Fibroblast of the conjunctiva (primary cell): ENCODE data around the gene MOCS1.

ENCODE experiments used
- DNase-seq: peaks from one replicate; pipeline ENCODE4 v3.0.0-alpha.2; 2010; ENCODE audit warnings: low read depth

Gene MOCS1

DNA sequence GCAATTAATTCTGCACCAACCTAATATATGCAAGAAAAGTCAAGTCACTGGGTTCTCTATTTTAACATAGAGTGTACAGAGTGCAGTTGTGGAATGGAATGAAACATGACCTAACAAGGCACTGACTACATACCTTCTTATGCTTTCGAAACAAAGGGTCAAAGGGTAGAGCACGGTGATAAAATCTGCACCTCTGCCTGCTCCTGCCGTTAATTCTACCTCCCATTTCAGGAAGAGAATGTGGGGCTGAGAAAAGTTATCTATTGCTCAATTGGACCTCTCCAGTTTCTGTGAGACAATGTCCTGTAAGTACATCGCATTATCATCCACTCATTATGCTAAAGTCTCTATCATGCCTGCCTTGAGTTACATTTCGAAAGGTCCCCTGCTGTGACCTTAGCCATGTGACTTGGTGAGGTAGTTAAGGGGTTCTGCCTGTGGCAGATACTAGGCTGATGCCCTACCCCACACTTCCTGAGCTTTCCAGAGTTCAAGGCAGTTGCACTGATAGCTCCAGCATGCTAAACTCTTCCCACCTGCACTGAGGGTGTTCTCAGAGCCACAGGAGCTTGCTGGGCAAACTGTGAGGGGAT, 14.0 kb upstream of the MOCS1 start:
- no peak for DNase-seq

GRCh38 chr6:39947611-39948068, 13.4 kb upstream of the MOCS1 start:
- no peak for DNase-seq

DNA sequence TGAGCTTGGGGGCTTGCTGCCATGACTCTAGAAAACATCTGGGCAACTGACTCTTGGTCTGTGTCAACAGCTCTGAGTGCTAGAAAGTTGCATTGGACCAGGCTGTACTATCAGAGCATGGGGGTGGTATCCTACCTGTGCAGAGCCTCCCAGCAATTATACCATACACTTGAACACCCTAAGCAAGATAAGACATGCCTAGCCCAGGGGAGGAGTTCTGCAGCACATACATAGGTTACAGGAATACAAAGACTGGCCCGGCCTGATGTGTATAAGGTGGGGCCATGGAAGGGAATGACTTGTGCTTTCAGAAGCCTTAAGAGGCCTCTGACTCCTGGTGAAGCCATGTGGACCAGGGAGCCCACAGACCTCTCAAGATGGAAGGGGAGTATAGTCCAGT, 11.4 kb upstream of the MOCS1 start:
- no peak for DNase-seq

GRCh38 chr6:39942903-39943580, 8.8 kb upstream of the MOCS1 start:
- no peak for DNase-seq

DNA sequence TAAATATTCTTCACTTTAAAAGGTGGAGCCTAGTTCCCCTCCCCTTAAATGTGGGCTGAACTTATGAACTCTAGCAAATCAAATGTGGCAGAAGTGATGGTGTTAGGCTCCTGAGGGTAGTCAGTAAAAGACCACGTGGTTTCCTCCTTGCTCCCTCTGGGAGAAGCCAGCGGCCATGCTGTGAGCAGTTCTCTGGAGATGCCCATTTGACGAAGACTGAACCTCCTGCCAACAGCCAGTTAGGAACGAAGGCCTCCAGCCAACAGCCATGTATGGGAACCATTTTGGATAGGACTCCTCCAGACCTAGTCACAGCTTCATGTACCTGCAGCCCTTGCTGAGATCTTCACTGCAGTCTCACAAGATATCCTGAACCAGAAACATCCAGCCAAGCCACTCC, 7.6 kb upstream of the MOCS1 start:
- DNase-seq, result no peak

DNA sequence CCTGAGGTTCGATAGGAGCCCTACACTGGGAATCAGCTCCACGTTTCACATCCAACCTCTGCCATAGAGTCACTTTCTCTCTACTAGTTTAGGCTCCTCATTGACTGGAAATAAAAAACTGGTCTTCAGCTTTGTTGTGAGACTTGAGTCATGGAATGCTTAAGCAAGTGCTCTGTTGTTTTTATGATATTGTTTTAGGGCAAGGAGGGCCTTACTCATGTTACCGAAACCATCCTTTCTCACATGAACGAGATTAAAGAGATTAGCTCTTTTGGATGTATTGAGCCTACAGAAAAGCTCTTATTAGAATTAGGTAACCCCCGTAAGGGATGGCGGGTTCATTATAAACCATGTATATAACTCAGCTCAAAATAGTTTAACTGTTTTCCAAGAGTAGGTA, 6.9 kb upstream of the MOCS1 start:
- DNase-seq, result no peak

GRCh38 chr6:39938773-39939654, 4.8 kb upstream of the MOCS1 start:
- DNase-seq, result no peak

DNA sequence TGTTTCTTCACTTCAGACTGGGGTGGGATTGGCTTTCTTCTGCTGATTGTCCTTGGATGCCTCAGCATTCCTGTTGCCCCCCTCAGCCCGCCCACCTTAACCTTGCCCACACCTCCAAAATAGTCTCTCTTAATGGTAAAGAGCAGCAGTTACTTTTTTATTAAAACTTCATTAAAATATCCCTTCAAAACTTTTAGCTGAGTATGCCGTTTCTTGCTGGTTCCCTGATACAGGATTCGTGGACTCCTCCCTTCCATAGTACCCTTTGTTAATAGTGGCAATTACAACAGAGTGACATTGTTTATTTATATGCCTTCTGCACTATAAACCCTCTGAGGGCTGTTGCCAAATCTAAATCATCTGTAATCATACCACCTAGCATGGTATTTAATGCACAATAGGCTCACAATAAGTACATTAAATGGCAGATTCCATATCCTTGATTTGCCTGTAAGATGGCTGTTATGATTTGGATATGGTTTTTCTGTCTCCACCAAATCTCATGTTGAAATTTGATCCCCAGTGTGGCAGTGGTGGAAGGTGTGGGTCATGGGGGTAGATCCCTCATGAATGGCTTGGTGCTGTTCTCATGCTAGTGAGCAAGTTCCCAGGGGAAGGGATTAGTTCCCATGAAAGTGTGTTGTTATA, 3.5 kb upstream of the MOCS1 start:
- no peak for DNase-seq

DNA sequence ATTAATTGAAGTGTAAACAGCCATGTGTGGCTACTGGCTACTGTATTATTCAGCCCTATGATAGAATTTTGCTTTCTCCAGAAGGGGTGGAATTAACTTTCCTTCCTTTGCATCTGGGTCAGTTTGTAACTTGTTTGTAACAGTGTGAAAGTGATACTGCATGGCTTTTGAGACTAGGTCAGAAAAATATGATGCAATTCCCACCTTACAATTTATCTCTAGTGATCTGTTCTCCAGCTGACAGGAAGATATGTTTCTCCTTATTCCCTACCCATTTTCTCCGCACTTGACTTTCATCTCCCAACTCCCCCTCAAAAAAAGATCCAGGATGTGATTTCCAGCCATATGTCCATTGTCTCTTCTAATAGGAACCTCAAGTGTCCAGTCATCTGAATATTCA, 2.6 kb upstream of the MOCS1 start:
- no peak for DNase-seq

GRCh38 chr6:39935241-39935640, 979 bp upstream of the MOCS1 start:
- no peak for DNase-seq

- no peak for DNase-seq
Observed at GRCh38 chr6:39933669-39934130, 562 bp downstream of the MOCS1 start.

- no peak for DNase-seq
Observed at GRCh38 chr6:39932386-39932910, 1.8 kb downstream of the MOCS1 start.

DNA sequence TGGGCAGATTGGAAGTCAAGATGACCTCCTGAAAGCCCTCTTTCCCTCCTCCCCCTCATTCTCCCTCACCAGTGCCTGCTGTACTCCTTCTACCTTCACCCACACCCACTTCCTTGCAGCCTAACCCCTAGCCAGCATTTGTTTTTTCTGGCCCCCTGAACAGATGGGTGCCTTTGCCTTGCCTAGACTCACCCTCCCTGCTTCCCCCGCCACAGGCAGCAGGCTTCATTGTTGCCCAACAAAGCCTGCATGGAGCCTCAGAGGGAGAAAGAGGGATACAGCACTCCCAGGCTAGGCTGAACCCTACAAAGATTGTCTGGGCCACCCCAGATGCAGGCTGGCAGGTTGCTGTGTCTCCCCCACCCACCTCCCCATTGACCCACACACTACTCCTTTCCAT, 2.7 kb downstream of the MOCS1 start:
- DNase-seq, result no peak

GRCh38 chr6:39930540-39930939, 3.7 kb downstream of the MOCS1 start:
- DNase-seq, result no peak

DNA sequence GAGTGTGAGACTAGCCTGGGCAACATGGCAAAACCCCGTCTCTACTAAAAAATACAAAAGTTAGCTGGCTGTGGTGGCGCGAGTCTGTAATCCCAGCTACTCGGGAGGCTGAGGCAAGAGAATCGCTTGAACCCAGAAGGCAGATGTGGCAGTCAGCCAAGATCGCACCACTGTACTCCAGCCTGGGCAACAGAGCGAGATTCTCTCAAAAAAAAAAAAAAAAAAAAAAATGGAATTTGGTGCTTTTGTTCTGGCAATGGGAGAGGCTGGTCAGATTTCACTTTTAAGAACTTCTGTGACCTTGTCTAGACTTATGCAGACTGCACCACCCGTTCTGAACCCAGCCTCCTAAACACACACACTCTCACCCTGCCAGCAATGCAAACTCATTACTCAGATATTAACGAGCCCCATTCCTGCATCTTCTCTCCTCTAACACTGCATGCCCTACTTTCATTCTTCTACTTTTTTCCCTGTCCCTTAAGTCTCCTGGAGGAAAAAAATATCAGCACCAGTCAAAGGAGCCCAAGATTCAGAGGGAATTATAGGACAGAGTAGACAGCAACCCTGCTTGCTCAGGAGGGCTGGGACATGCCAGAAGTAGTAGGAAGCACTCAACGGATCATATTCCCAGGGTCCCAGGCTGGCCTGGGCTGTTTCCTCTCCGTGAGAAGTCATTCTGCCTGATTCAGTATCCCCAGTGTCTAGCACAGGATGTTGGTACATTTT, 4.4 kb downstream of the MOCS1 start:
- no peak for DNase-seq

- DNase-seq, result no peak
Observed at GRCh38 chr6:39929039-39929732, 5.1 kb downstream of the MOCS1 start.

GRCh38 chr6:39927159-39927558, 7.1 kb downstream of the MOCS1 start:
- no peak for DNase-seq

- DNase-seq, result no peak
Observed at GRCh38 chr6:39926668-39927067, 7.6 kb downstream of the MOCS1 start.

DNA sequence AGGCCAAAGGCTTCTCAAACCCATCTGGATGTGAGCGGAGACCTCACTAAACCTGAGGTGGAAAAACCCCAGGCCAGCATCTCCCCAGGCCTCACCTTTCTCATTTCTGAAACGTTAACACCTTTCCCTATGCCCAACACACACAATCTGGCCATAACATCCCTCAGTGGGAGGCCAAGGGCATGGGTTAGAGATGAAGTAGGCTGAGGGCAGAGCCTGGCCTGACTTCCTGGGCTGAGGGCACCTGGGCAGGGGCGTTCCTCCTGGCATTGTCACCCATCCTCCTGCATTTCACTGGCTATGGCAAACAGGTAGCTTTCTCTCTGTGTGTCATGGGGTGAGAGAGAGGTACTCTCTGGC, 8.4 kb downstream of the MOCS1 start:
- DNase-seq, result no peak

GRCh38 chr6:39925191-39925930, 8.9 kb downstream of the MOCS1 start:
- DNase-seq, result no peak
